ENCODE results near the gene KLRG1. TPM values are rescaled to one million over a fixed set of nuclear protein-coding genes. Genes with fewer than 3 reads are reported as not detected.

Gene KLRG1
- total RNA-seq, 1 experiment from 2014 or later, result 1.7 TPM

- TF ChIP-seq, protein P1, sequence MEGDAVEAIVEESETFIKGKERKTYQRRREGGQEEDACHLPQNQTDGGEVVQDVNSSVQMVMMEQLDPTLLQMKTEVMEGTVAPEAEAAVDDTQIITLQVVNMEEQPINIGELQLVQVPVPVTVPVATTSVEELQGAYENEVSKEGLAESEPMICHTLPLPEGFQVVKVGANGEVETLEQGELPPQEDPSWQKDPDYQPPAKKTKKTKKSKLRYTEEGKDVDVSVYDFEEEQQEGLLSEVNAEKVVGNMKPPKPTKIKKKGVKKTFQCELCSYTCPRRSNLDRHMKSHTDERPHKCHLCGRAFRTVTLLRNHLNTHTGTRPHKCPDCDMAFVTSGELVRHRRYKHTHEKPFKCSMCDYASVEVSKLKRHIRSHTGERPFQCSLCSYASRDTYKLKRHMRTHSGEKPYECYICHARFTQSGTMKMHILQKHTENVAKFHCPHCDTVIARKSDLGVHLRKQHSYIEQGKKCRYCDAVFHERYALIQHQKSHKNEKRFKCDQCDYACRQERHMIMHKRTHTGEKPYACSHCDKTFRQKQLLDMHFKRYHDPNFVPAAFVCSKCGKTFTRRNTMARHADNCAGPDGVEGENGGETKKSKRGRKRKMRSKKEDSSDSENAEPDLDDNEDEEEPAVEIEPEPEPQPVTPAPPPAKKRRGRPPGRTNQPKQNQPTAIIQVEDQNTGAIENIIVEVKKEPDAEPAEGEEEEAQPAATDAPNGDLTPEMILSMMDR (IDR thresholded peaks at IDR 0.05; ENCODE audit: unreplicated experiment), result peak; percentile 15
- peak; percentile 97 for DNase-seq (ENCODE audit: unreplicated experiment)
- H3K27me3 Mint-ChIP-seq (ENCODE audit: insufficient read depth, unreplicated experiment), result no peaks in the 10 kb centered on the region
- peak within 1 kb of the TSS; percentile 100 for H3K27ac Mint-ChIP-seq (ENCODE audit: low read depth, unreplicated experiment)
- BruUV-seq (replicated peaks), result no TSS peak
- H3K4me3 Mint-ChIP-seq (ENCODE audit: unreplicated experiment), result peak within 1 kb of the TSS; percentile 100
- H3K36me3 Mint-ChIP-seq (ENCODE audit: insufficient read depth, unreplicated experiment), result peaks cover 27% of the 10 kb centered on the region
- peaks cover 20% of the 10 kb centered on the region for H3K4me1 Mint-ChIP-seq (ENCODE audit: insufficient read depth, unreplicated experiment)
- intact Hi-C loops (cut with micrococcal nuclease), result loop anchor here (1.0 to 5.0 kb wide), 3 partner anchors 35 to 252 kb away; partner anchors contain the start of genes PHC1 and RIMKLB
- ChIA-PET POLR2A (interaction anchor here (0.5 to 6.2 kb wide), 28 partner anchors 11 to 918 kb away, joined by 3 to 76 read pairs (median 3); partner anchors contain the start of genes PHC1 and RIMKLB), CTCF (interaction anchor here (0.6 to 4.0 kb wide), 21 partner anchors 12 to 1048 kb away, joined by 3 to 41 read pairs (median 3); partner anchors contain the start of gene PHC1)
- no peaks in the 10 kb centered on the region for H3K9me3 Mint-ChIP-seq (ENCODE audit: unreplicated experiment)
Measured at GRCh38 chr12:8949342-8950220, 39.8 kb upstream of the KLRG1 start, which contains the start of gene M6PR. TSS of gene M6PR (minus strand) at chr12:8949645. CDS start at chr12:8946404, 3,241 bp downstream.

- H3K4me1 Mint-ChIP-seq (ENCODE audit: insufficient read depth, unreplicated experiment), result peaks cover 20% of the 10 kb centered on the region
- no peaks in the 10 kb centered on the region for H3K27me3 Mint-ChIP-seq (ENCODE audit: insufficient read depth, unreplicated experiment)
- H3K36me3 Mint-ChIP-seq (ENCODE audit: insufficient read depth, unreplicated experiment), result peaks cover 21% of the 10 kb centered on the region
- TF ChIP-seq, protein P1 (IDR thresholded peaks at IDR 0.05; ENCODE audit: unreplicated experiment), result no peak
- no TSS peak for BruUV-seq (replicated peaks)
- H3K9me3 Mint-ChIP-seq (ENCODE audit: unreplicated experiment), result no peaks in the 10 kb centered on the region
- peak overlapping the region; percentile 100 for H3K4me3 Mint-ChIP-seq (ENCODE audit: unreplicated experiment)
- ChIA-PET CTCF (interaction anchor here (0.7 to 4.0 kb wide), 17 partner anchors 9 to 390 kb away, joined by 3 to 41 read pairs (median 4); partner anchors contain the start of gene PHC1), POLR2A (interaction anchor here (0.5 to 6.2 kb wide), 23 partner anchors 9 to 918 kb away, joined by 3 to 76 read pairs (median 4); partner anchors contain the start of genes PHC1 and RIMKLB)
- intact Hi-C loops (cut with micrococcal nuclease), result loop anchor here (1.0 kb wide), 1 partner anchor 89 kb away; no protein-coding TSS in a partner anchor
- no peak for DNase-seq (ENCODE audit: unreplicated experiment)
- H3K27ac Mint-ChIP-seq (ENCODE audit: low read depth, unreplicated experiment), result peak overlapping the region; percentile 100
Measured at GRCh38 chr12:8950221-8950527, 39.2 kb upstream of the KLRG1 start.

GRCh38 chr12:8950702-8951478, 38.5 kb upstream of the KLRG1 start:
- CTCF ChIA-PET, result interaction anchor here (0.5 to 4.0 kb wide), 19 partner anchors 8 to 407 kb away, joined by 3 to 41 read pairs (median 4); partner anchors contain the start of gene PHC1
- Mint-ChIP-seq H3K36me3 (ENCODE audit: insufficient read depth, unreplicated experiment) (peaks cover 22% of the 10 kb centered on the region), H3K4me1 (ENCODE audit: insufficient read depth, unreplicated experiment) (peaks cover 20% of the 10 kb centered on the region), H3K27me3 (ENCODE audit: insufficient read depth, unreplicated experiment) (no peaks in the 10 kb centered on the region), H3K9me3 (ENCODE audit: unreplicated experiment) (no peaks in the 10 kb centered on the region), H3K27ac (ENCODE audit: low read depth, unreplicated experiment) (peak overlapping the region; percentile 100), H3K4me3 (ENCODE audit: unreplicated experiment) (peak overlapping the region; percentile 100)
- POLR2A ChIA-PET, result interaction anchor here (0.6 to 6.2 kb wide), 12 partner anchors 8 to 430 kb away, joined by 3 to 76 read pairs (median 4); partner anchors contain the start of gene PHC1
- intact Hi-C loops (cut with micrococcal nuclease), result loop anchor here (1.0 kb wide), 1 partner anchor 88 kb away; no protein-coding TSS in a partner anchor
- TF ChIP-seq, protein P1 (IDR thresholded peaks at IDR 0.05; ENCODE audit: unreplicated experiment), result no peak
- no peak for DNase-seq (ENCODE audit: unreplicated experiment)
- BruUV-seq (replicated peaks), result TSS peak; percentile 53

All from MCF 10A (cell line).